Measurements from ENCODE around the gene FBXW12.
"Not testable (repeated sequence)": the region's sequence is repeated elsewhere in the genome, so short reads cannot be mapped to it uniquely, and the experiment has no call there.

The FBXW12 gene

DNA sequence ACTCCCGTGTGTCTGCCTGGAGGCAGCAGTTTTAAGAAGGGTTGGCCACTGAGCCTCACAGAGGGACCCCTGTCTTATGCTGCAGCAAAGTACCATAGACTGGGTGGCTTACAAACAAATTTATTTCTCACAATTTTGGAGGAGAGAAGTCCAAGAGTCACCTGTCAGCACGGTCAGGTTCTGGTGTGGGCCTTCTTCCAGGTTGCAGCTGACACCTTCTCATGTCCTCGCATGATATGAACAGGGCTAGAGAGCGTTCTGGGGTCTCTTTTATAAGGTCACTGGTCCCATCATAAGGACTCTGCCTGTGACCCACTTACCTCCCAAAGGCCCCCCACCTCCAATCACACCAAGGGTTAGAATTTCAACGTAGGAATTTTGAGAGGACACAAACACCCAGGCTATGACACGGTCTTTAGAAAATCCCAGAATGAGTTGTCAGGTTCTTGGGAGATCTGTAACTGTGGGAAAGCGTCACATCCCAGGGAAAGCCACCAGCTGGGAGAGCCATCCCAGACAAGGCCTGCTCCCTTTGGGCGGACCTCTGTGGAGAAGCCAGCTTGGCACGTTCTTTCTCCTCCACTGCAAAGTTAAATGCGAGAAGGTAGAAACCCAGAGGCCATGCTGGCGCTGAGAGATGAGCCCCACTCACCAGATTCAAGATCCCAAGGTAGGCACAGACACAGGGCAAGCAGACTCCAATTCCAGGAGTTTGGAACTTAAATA, at the start of gene FBXW12:
FBXW12 (plus strand) TSS at position 569 of the 726 bp plus-strand sequence. CDS start 549 bp downstream, outside the sequence.
- DNase-seq (ENCODE audit: low spot score): no peak

DNA sequence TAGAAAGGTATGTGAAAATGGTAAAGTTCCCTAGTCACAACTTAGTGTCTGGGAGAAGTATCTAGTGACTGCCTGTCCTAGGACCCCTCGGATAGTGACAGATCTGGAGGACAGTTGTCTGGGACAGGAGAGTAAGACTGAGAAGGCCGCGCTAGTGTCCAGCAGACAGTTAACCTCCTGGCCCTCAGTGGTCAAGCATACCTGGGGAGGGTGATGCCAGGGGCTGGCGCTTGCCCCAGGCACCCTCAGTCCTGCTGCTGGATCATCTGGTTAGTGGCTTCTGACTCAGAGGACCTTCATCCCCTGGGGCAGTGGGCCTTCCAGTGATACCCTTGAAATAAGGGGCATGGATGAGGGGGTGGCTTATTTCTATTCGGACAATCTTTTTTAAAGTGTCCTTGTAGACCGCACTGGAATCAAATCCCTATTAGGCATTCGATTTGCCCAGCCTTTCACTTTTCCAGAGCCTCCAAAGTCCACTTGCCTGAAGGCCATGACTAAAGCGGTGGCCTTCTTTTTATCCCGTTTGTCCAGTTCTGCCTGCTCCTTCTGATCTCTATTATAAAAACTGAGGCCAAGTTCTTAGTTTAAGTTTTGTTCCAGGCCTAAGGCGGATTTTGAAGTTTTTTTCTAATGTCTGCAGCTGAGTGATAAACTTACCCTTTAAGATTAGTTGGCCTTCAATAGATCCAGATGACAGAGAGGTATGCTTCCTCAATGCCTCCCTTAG, 40.1 kb upstream of the FBXW12 start:
- not testable (repeated sequence) for DNase-seq (ENCODE audit: low spot score)

DNA sequence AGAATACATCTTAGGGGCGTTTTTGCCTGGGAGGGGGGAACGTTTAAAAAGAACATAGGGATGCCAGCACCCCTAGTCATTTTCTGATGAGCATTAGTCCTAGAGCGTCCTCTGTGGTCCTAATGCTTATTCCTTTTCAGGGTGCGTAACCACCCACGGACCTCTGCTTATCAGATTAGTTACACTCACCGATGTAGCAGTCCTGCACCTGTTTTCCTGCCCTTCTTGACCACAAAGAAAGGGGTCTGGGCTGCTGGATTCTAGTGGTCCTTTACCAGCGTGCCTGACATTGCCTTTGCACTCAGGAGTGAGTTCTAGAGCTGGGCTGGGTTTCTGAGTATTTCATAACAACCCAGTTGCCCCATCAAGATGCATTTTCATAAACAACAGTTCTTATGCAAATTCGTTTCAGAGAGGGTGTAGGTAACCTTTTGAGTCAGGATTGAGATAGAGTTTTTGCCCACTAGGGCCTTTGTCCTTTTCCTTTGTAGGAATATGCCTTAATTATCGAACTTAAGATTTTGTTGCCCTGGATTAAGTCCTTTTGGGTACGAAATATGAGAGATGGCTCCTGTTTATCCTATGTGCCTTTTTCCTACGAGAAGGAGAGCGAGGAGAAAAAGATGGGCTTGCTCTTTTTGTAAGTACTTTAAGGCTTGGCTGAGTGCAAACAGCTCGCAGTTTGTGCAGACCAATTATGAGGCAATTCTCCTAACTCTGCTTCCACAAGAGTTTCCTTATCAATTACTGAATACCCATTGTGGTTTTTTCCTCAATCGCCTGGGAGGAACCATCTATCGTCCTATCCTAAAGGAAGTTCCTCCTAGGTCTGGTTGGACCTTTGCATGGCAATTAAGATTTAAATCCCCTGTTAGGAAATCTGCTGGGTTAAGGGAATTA, 38.4 kb upstream of the FBXW12 start, which contains the start of gene SPINK8:
SPINK8 (minus strand) TSS at position 316 of the 900 bp plus-strand sequence. CDS start 5,320 bp downstream, outside the sequence.
- DNase-seq (ENCODE audit: low spot score): not testable (repeated sequence)

GRCh38 chr3:48334605-48335004, 37.4 kb upstream of the FBXW12 start:
- no peak for DNase-seq (ENCODE audit: low spot score)

DNA sequence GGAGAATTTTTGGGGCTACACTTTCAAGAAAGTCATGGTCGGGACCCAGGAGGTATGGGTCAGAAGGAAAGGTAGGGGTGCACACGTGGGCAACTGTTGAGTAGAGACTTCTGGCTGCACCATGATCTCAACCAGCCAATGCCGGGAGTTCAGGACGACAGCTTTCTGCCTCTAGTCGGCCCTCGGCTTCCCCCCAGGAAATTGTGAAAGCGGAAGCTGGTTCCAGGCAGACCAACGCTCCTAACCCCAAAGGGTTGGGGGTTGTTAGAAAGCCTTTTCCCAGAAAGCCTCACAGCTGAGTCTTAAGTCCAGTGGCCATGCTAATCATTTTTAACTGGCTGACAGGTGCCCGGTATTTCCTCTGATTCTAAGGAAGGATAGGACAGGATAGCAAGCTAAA, 36.7 kb upstream of the FBXW12 start:
- DNase-seq (ENCODE audit: low spot score): not testable (repeated sequence)

DNA sequence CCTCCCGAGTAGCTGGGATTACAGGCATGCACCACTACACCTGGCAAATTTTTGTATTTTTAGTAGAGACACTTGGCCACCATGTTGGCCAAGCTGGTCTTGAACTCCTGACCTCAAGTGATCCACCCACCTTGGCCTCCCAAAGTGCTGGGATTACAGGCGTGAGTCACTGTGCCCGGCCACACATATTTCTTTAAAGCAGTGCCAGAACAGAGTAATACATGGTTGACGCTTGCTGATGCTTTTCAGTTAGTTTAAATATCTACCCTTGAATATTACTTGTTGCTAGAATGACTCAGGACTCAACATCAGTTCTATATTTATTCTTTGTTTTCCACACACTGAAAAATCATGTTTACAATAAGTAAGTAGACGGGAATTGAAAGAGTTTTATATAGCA, 34.5 kb upstream of the FBXW12 start:
- not testable (repeated sequence) for DNase-seq (ENCODE audit: low spot score)

DNA sequence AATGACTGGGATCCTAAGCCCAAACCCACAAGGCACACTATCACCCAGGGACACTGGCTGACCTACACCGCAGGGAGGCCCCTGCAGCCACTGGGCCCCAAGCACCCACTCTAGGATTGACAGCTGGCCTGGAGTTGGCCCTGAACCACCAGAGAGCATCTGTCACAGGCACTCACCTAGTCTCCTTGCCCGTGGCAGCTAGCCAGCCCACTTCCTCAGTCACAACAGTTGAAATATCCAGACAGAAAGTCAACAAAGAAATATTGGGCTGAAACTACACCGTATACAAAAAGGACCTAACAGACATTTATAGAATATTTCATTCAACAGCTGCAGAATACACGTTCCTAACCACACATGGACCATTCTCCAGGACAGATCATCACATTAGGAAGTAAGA, 33.4 kb upstream of the FBXW12 start:
- no peak for DNase-seq (ENCODE audit: low spot score)

- DNase-seq (ENCODE audit: low spot score): no peak
Measured at GRCh38 chr3:48343432-48343831, 28.6 kb upstream of the FBXW12 start.

DNA sequence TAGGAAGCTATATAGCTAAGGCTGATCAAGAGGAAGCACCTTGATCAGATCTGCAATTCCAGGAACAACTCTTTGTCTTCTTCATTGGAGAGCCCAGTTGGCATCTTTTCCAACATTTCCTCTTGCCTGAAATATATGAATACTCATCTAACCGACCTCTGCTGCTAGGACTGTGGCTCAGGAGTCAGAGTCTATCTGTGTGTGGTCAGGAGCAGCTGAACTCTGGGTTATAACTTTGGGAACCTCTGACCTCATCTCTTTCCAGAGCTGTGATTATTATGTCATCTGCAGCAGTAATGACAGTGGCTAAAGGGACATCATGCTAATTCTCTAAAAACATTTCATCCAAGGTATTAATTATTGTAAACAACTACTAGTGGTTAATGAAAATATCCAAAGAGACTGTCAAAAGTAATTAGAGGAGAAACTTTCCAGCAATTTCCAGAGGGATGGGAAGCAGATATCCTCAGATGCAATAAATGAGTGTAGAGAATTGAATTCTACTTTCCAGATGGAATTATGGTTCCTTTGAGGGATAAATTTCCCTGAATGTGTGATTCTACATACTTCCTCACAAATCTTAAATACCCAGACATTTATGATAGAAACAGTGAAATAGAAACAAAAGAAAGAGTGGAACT, 27.0 kb upstream of the FBXW12 start:
- DNase-seq (ENCODE audit: low spot score): no peak

GRCh38 chr3:48345946-48346572, 26.0 kb upstream of the FBXW12 start:
- DNase-seq (ENCODE audit: low spot score): no peak

DNA sequence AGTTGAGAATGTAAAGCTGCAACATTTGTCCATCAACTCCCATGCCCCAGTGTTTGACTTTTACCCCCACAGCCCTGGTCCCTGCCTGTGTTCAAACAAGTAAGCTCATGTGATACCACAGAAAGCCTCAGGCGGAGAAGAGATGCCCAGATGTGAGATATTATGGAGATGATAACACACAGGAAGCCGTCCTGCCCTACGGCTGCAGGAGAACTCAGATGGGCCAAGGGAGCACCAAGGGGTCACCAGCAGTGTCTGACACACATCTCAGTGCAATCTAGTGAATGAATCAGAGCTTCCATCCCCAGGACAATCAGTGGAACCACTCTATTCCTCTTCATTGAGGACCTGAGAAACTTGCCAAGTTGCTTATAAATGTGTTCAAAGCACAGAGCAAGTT, 24.5 kb upstream of the FBXW12 start:
- no peak for DNase-seq (ENCODE audit: low spot score)

DNA sequence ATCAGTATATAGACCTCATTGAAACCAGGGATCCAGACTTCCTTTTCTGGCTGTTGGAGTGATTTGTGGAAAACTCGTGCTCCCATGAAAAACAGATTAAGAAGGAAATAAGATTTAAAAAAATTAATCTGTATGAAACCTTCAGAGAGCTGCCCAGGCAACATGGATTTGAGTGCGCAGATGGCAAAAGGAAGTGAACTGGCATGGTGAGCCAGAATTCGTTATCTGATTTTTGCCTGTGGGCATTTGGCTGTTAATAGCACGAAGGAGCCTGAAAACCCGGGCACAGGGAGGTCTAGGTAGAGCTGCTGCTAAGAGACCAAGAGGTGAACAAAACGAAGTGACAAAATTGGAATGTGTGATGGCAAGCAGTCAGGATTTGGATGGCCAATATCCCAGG, 19.5 kb upstream of the FBXW12 start:
- no peak for DNase-seq (ENCODE audit: low spot score)

DNA sequence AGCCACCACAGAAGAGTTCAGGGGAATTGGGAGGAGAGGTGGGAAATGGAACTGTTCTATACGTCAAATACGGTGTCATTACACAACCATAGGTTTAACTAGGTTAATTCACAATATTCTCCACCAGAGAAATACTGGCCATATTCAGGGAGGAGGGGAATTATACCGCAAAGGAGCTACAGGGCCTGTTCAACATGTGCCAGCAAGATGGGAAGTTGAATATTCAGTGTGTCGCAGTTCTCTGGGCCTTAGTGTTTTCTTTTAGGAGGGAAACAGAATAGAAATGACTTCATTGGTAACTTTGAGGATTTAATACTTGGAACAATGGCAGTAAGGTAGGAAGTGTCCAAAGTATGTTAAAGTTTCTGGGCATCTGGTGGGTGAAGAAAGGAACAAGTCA, 18.0 kb upstream of the FBXW12 start:
- no peak for DNase-seq (ENCODE audit: low spot score)

DNA sequence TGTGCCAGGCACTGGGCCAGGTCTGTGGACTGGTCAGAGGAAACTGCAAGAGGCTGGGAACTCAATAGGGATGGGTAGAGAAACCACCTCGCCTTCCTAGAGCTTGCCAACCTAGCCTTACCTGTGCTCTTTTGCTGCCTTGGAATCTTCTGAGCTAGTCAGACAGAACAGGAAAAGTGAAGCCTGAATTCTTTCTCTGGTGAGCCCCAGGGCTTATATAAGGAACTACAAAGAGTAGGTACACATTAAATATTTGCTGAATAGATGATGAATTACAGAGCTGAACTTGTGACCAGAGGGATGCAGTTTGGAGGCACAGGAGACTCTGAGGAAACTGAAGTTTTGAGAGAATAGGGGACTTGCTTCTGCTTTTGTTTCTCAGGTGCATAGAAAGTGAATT, 15.6 kb upstream of the FBXW12 start:
- no peak for DNase-seq (ENCODE audit: low spot score)

GRCh38 chr3:48361928-48362327, 10.1 kb upstream of the FBXW12 start:
- DNase-seq (ENCODE audit: low spot score): no peak

DNA sequence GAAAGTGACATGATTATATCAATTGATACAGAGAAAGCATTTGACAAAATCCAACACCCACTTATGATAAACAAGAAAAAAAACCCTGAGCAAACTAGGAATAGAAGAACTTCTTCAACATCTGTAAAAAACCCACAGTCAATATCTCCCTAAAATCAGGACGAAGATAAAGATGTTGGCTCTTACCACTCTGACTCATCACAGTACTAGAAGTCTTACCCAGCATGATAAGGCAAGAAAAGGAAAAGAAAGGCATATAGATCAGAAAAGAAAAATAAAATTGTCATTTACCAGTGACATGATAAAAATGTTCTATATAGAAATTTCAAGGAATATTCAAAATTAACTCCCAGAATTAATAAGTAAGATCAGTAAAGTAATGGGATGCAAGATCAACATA, 7.2 kb upstream of the FBXW12 start:
- DNase-seq (ENCODE audit: low spot score): no peak

- no peak for DNase-seq (ENCODE audit: low spot score)
Measured at GRCh38 chr3:48367201-48367600, 4.8 kb upstream of the FBXW12 start.

- no peak for DNase-seq (ENCODE audit: low spot score)
Measured at GRCh38 chr3:48369693-48370332, 2.2 kb upstream of the FBXW12 start.

DNA sequence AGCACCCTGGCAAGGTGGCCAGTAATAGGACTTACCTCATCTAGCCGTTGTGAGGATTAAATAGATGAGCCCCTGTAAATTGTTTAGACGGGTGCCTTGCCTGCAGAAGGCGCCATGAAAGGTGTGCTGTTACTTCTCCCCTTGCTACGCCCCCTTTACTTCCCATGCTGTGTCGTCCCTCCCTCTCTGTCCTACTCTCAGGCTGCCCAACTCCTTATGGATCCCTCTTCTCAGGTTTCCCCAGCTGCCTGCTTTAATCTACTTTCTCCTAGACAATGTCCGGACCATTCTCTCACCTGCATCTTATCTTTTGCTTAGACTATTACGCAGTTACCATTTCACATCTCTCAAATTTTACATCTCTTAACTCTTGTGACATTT, 1.7 kb upstream of the FBXW12 start:
- no peak for DNase-seq (ENCODE audit: low spot score)

- DNase-seq (ENCODE audit: low spot score): no peak
Measured at GRCh38 chr3:48372377-48372770, 355 bp downstream of the FBXW12 start.

- DNase-seq (ENCODE audit: low spot score): no peak
Measured at GRCh38 chr3:48372862-48373435, 930 bp downstream of the FBXW12 start.
